CD4-positive, alpha-beta T cell treated with Interferon gamma for 1 hour (primary cell): Measurements from ENCODE around the gene HNRNPC.
"Not testable (repeated sequence)": the region's sequence is repeated elsewhere in the genome, so short reads cannot be mapped to it uniquely, and the experiment has no call there.

ENCODE experiments used
- DNase-seq: peaks from one replicate; pipeline ENCODE4 v3.0.0-alpha.2; 2020

HNRNPC gene

GRCh38 chr14:21269252-21270046, at the start of gene HNRNPC:
Gene HNRNPC (minus strand): TSS chr14:21269442. CDS start chr14:21234193, 35,249 bp downstream.
- peak; percentile 100 for DNase-seq

GRCh38 chr14:21317398-21317797, 48.2 kb upstream of the HNRNPC start:
- no peak for DNase-seq

- DNase-seq, result no peak
Observed at GRCh38 chr14:21313512-21313911, 44.3 kb upstream of the HNRNPC start.

GRCh38 chr14:21311614-21312013, 42.4 kb upstream of the HNRNPC start:
- no peak for DNase-seq

GRCh38 chr14:21309956-21310355, 40.7 kb upstream of the HNRNPC start:
- no peak for DNase-seq

- DNase-seq, result no peak
Observed at GRCh38 chr14:21309238-21309636, 40.0 kb upstream of the HNRNPC start.

GRCh38 chr14:21308479-21309237, 39.4 kb upstream of the HNRNPC start:
- DNase-seq, result peak; percentile 87

GRCh38 chr14:21308132-21308478, 38.9 kb upstream of the HNRNPC start:
- DNase-seq, result no peak

- DNase-seq, result no peak
Observed at GRCh38 chr14:21307637-21308036, 38.4 kb upstream of the HNRNPC start.

- not testable (repeated sequence) for DNase-seq
Observed at GRCh38 chr14:21302836-21303140, 33.5 kb upstream of the HNRNPC start.

GRCh38 chr14:21302013-21302835, 33.0 kb upstream of the HNRNPC start:
- DNase-seq, result no peak

GRCh38 chr14:21300892-21301291, 31.6 kb upstream of the HNRNPC start:
- DNase-seq, result peak; percentile 29

GRCh38 chr14:21299562-21300130, 30.4 kb upstream of the HNRNPC start:
- DNase-seq, result no peak

GRCh38 chr14:21298358-21298757, 29.1 kb upstream of the HNRNPC start:
- DNase-seq, result no peak

GRCh38 chr14:21294026-21294425, 24.8 kb upstream of the HNRNPC start:
- DNase-seq, result not testable (repeated sequence)

- no peak for DNase-seq
Observed at GRCh38 chr14:21287168-21287567, 17.9 kb upstream of the HNRNPC start.

- not testable (repeated sequence) for DNase-seq
Observed at GRCh38 chr14:21286516-21286915, 17.3 kb upstream of the HNRNPC start.

- DNase-seq, result not testable (repeated sequence)
Observed at GRCh38 chr14:21281917-21282316, 12.7 kb upstream of the HNRNPC start.

- DNase-seq, result no peak
Observed at GRCh38 chr14:21279783-21280182, 10.5 kb upstream of the HNRNPC start, which contains the start of gene RPGRIP1. Gene RPGRIP1 (plus strand): TSS chr14:21280083. CDS start chr14:21287977, 7,894 bp downstream.

GRCh38 chr14:21278632-21279031, 9.4 kb upstream of the HNRNPC start:
- no peak for DNase-seq

- DNase-seq, result no peak
Observed at GRCh38 chr14:21275261-21275858, 6.1 kb upstream of the HNRNPC start.

GRCh38 chr14:21272661-21273060, 3.4 kb upstream of the HNRNPC start:
- not testable (repeated sequence) for DNase-seq
